IMR-90 (cell line): Measurements from ENCODE around the gene TRPV4. TPM values are rescaled to one million over a fixed set of nuclear protein-coding genes. Genes with fewer than 3 reads are reported as not detected.

ENCODE experiments used
- ATAC-seq: fragments of 200-7000 bp; cut with Tn5 transposase; 2 replicates; pipeline ENCODE4 v1.9.1; 2020; ENCODE audit warnings: low read depth, mild to moderate bottlenecking, moderate library complexity
- BruUV-seq: library from RNA; stranded (reverse); fragments of 400-500 nt; replicated peaks from 2 replicates; lab custom pipeline; 2021; lab: Mats Ljungman, UMichigan
- CTCF ChIA-PET: fragments of 300-600 bp; formaldehyde crosslinking; extraction: SDS; loops from one replicate; lab custom pipeline; 2021; ENCODE audit warnings: antibody characterized with exemption; lab: Yijun Ruan, JAX
- POLR2A ChIA-PET: fragments of 300-600 bp; sonication (Branson Sonifier 250); formaldehyde crosslinking; loops from one replicate; lab custom pipeline; 2022; ENCODE audit warnings: antibody characterized with exemption; ENCODE audit not compliant: unreplicated experiment; lab: Charles Lee
- DNase-seq: peaks from one replicate; pipeline ENCODE4 v3.0.0; 2013
- H2AFZ ChIP-seq: replicated peaks from 2 replicates; pipeline ENCODE3; 2013; ENCODE audit warnings: low read length, mild to moderate bottlenecking; ENCODE audit not compliant: poor library complexity
- H2AK5ac ChIP-seq: 2 replicates; pipeline ENCODE4 v1.6.1; 2013; ENCODE audit warnings: low read depth, low read length, inconsistent platforms
- H2AK9ac ChIP-seq: replicated peaks from 2 replicates; pipeline ENCODE3; 2013; ENCODE audit warnings: mild to moderate bottlenecking, low read depth, low read length, moderate library complexity; ENCODE audit not compliant: poor library complexity
- H2BK120ac ChIP-seq: 2 replicates; pipeline ENCODE4 v1.6.1; 2013; ENCODE audit warnings: low read depth, low read length, inconsistent platforms
- H2BK15ac ChIP-seq: 3 replicates; pipeline ENCODE4 v1.6.1; 2013; ENCODE audit warnings: low read depth, low read length, inconsistent platforms
- H2BK20ac ChIP-seq: 2 replicates; pipeline ENCODE4 v1.6.1; 2013; ENCODE audit warnings: low read depth, mild to moderate bottlenecking, inconsistent platforms, low read length, moderate library complexity
- H2BK5ac ChIP-seq: 2 replicates; pipeline ENCODE4 v1.6.1; 2013; ENCODE audit warnings: mild to moderate bottlenecking, low read depth, low read length, inconsistent platforms; ENCODE audit not compliant: poor library complexity, severe bottlenecking
- H3K14ac ChIP-seq: replicated peaks from 2 replicates; pipeline ENCODE4 v1.6.1; 2013; ENCODE audit warnings: low read depth, low read length, inconsistent platforms
- H3K18ac ChIP-seq: 2 replicates; pipeline ENCODE4 v1.6.1; 2013; ENCODE audit warnings: low read depth, low read length, control low read depth
- H3K23ac ChIP-seq: 2 replicates; pipeline ENCODE4 v1.6.1; 2013; ENCODE audit warnings: low read depth, low read length, inconsistent platforms
- H3K27ac ChIP-seq: 2 replicates; pipeline ENCODE4 v1.5.1; 2013; ENCODE audit warnings: mild to moderate bottlenecking, control low read depth, low read length; ENCODE audit not compliant: insufficient read depth
- H3K27me3 ChIP-seq: 2 replicates; pipeline ENCODE4 v1.6.1; 2013; ENCODE audit warnings: low read length; ENCODE audit not compliant: control insufficient read depth, insufficient read depth
- H3K36me3 ChIP-seq: 2 replicates; pipeline ENCODE4 v1.6.1; 2013; ENCODE audit warnings: low read length, mixed read lengths; ENCODE audit not compliant: control insufficient read depth, insufficient read depth
- H3K4ac ChIP-seq: 2 replicates; pipeline ENCODE4 v1.6.1; 2013; ENCODE audit warnings: low read depth, low read length, inconsistent platforms
- H3K4me1 ChIP-seq: 2 replicates; pipeline ENCODE4 v1.6.1; 2013; ENCODE audit warnings: low read length, mixed read lengths; ENCODE audit not compliant: control insufficient read depth, insufficient read depth
- H3K4me2 ChIP-seq: 2 replicates; pipeline ENCODE4 v1.6.1; 2013; ENCODE audit warnings: low read depth, mild to moderate bottlenecking, control low read depth, low read length, moderate library complexity
- H3K4me3 ChIP-seq: 2 replicates; pipeline ENCODE4 v1.5.1; 2013; ENCODE audit warnings: low read depth, mild to moderate bottlenecking, control low read depth, low read length, moderate library complexity; ENCODE audit not compliant: insufficient read depth
- H3K56ac ChIP-seq: 2 replicates; pipeline ENCODE4 v1.6.1; 2013; ENCODE audit warnings: low read length, inconsistent platforms; ENCODE audit not compliant: insufficient read depth; ENCODE audit errors: extremely low read depth
- H3K79me1 ChIP-seq, 2 experiments: 2 replicates each; pipeline ENCODE4 v1.6.1; 2013; ENCODE audit warnings: low read length in 2 of 2, inconsistent platforms in 1 of 2, low read depth in 1 of 2
- H3K9ac ChIP-seq: 2 replicates; pipeline ENCODE4 v1.6.1; 2013; ENCODE audit warnings: low read depth, low read length, control low read depth
- H3K9me1 ChIP-seq: 2 replicates; pipeline ENCODE4 v1.6.1; 2013; ENCODE audit warnings: low read length, inconsistent platforms; ENCODE audit not compliant: insufficient read depth
- H3K9me3 ChIP-seq: 2 replicates; pipeline ENCODE4 v1.6.1; 2013; ENCODE audit warnings: low read length; ENCODE audit not compliant: control insufficient read depth, insufficient read depth
- H4K20me1 ChIP-seq: 2 replicates; pipeline ENCODE4 v1.6.1; 2013; ENCODE audit warnings: low read length, inconsistent platforms; ENCODE audit not compliant: insufficient read depth
- H4K5ac ChIP-seq: 2 replicates; pipeline ENCODE4 v1.6.1; 2013; ENCODE audit warnings: mild to moderate bottlenecking, low read depth, low read length, control low read depth
- H4K8ac ChIP-seq, 2 experiments: 2 replicates each; pipeline ENCODE4 v1.6.1; 2013; ENCODE audit warnings: low read depth in 2 of 2, low read length in 2 of 2, control low read depth in 1 of 2, inconsistent platforms in 1 of 2
- H4K91ac ChIP-seq: 2 replicates; pipeline ENCODE4 v1.6.1; 2013; ENCODE audit warnings: low read depth, low read length, inconsistent platforms; ENCODE audit not compliant: insufficient read depth
- CHD1 ChIP-seq: IDR thresholded peaks from 2 replicates; pipeline ENCODE4 v1.6.1; 2012; ENCODE audit warnings: low read depth, low read length, improper control_type of control experiment
- ELK1 ChIP-seq: fragments of 150-350 bp; IDR thresholded peaks from 2 replicates; pipeline ENCODE4 v1.6.1; 2016; ENCODE audit warnings: low read depth, mild to moderate bottlenecking, low read length, moderate library complexity, borderline replicate concordance
- FOS ChIP-seq: fragments of 150-350 bp; IDR thresholded peaks from 2 replicates; pipeline ENCODE4 v1.6.1; 2016; ENCODE audit warnings: low read depth, low read length
- MAZ ChIP-seq: IDR thresholded peaks from 2 replicates; pipeline ENCODE4 v1.6.1; 2012; ENCODE audit warnings: low read depth, mild to moderate bottlenecking, low read length, improper control_type of control experiment, moderate library complexity, borderline replicate concordance
- MXI1 ChIP-seq: IDR thresholded peaks from 2 replicates; pipeline ENCODE4 v1.6.1; 2012; ENCODE audit warnings: low read depth, mild to moderate bottlenecking, low read length, moderate library complexity, borderline replicate concordance
- NFE2L2 ChIP-seq: fragments of 150-350 bp; IDR thresholded peaks from 2 replicates; pipeline ENCODE4 v1.6.1; 2016; ENCODE audit warnings: low read depth, mild to moderate bottlenecking, low read length
- POLR2A ChIP-seq: IDR thresholded peaks from 2 replicates; pipeline ENCODE4 v1.6.1; 2012; ENCODE audit warnings: mild to moderate bottlenecking, low read depth, low read length
- SMC3 ChIP-seq: fragments of 150-350 bp; IDR thresholded peaks from 2 replicates; pipeline ENCODE4 v1.6.1; 2016; ENCODE audit warnings: low read depth, mild to moderate bottlenecking, antibody characterized with exemption, low read length, moderate library complexity
- WGBS, 2 experiments: methylation state at CpG; one replicate each; pipeline versions ENCODE4 v1.1.5 to v1.1.7; 2013; ENCODE audit warnings: missing lambda C conversion rate in 2 of 2; ENCODE audit not compliant: insufficient read length in 1 of 2; ENCODE audit errors: extremely low coverage in 2 of 2; 5-methylcytosine and 5-hydroxymethylcytosine counted together
- dilution Hi-C: fragments of 300-500 bp; cut with HindIII; formaldehyde crosslinking; loops from one replicate; pipeline ENCODE4 v1.14.3; 2018; ENCODE audit warnings: low sequenced_read_pairs; ENCODE audit not compliant: unreplicated experiment
- in situ Hi-C: fragments of 300-500 bp; cut with MboI; formaldehyde crosslinking; loops from 3 replicates; pipeline ENCODE4 v1.14.3; 2019; ENCODE audit warnings: low sequenced_read_pairs, inconsistent platforms, mixed read lengths
- intact Hi-C: fragments of 100-400 bp; cut with micrococcal nuclease; formaldehyde crosslinking; loops from 2 replicates; pipeline ENCODE4 v1.10.0; 2022
- polyA plus RNA-seq, 3 experiments: library from polyadenylated mRNA; depleted of rRNA; stranded (reverse); fragments of >200 nt; gene quantifications; 2 replicates each; pipeline ENCODE4 v1.2.3, GENCODE V29; 2012; ENCODE audit warnings: low replicate concordance in 1 of 3
- total RNA-seq: library from RNA; depleted of rRNA; stranded (reverse); fragments of >200 nt; gene quantifications from 2 replicates; pipeline ENCODE4 v1.2.3, GENCODE V29; 2012

TRPV4 gene
- total and polyA plus RNA-seq, 2 of the 4 experiments (the other 2 are of a cell fraction): 1.1 to 6.1 TPM

GRCh38 chr12:109878247-109878625 is 45.0 kb upstream of the TRPV4 start:
- ATAC-seq (no peak), DNase-seq (no peak)
- H2BK120ac ChIP-seq: no peak overlapping the region
- in situ Hi-C loops: no loop called here
- CTCF ChIA-PET: no interaction called here
- POLR2A ChIA-PET: interaction anchor here (0.6 kb wide), 1 partner anchor 726 kb away, joined by 4 read pairs; no protein-coding TSS in a partner anchor
- peaks cover 10% of the 10 kb centered on the region for H3K4me1 ChIP-seq
- H3K9ac ChIP-seq: no peak overlapping the region
- H3K36me3 ChIP-seq: no peaks in the 10 kb centered on the region
- no peak overlapping the region for H3K27ac ChIP-seq
- no peak overlapping the region for H3K4me3 ChIP-seq
- H2BK15ac ChIP-seq: no peak overlapping the region
- no peak overlapping the region for H4K91ac ChIP-seq
- peaks cover 34% of the 10 kb centered on the region for H4K20me1 ChIP-seq
- H3K56ac ChIP-seq: no peak overlapping the region
- H3K79me1 ChIP-seq: peaks cover 35 to 65% of the 10 kb centered on the region in 2 experiments
- H4K5ac ChIP-seq: no peak overlapping the region
- no peak overlapping the region for H4K8ac ChIP-seq
- no peak overlapping the region for H2BK5ac ChIP-seq
- H3K18ac ChIP-seq: no peak overlapping the region
- H2AK5ac ChIP-seq: no peak overlapping the region
- no peak overlapping the region for H3K4ac ChIP-seq
- H3K27me3 ChIP-seq: no peaks in the 10 kb centered on the region
- no peaks in the 10 kb centered on the region for H3K9me3 ChIP-seq
- no peak overlapping the region for H2AFZ ChIP-seq
- no CpG with 5 or more reads among the region's 3 CpGs for WGBS, 2 experiments
- TF ChIP-seq ELK1 (no peak), NFE2L2 (no peak), MAZ (no peak), MXI1 (no peak), SMC3 (no peak), FOS (no peak), CHD1 (no peak), POLR2A (no peak)
- no peak overlapping the region for H2AK9ac ChIP-seq
- H3K4me2 ChIP-seq: no peak overlapping the region
- peak overlapping the region; percentile 64; the same call in 1 of the 2 replicates for H3K14ac ChIP-seq
- no peak overlapping the region for H2BK20ac ChIP-seq
- dilution Hi-C loops: no loop called here
- peak overlapping the region; percentile 71; the same call in 1 of the 2 replicates for H3K23ac ChIP-seq
- intact Hi-C loops: no loop called here
- peaks cover 24% of the 10 kb centered on the region for H3K9me1 ChIP-seq
- no TSS peak for BruUV-seq
